Karpas-422 (cell line): ENCODE data around the gene VRK3. TPM values are rescaled to one million over a fixed set of nuclear protein-coding genes. Genes with fewer than 3 reads are reported as not detected.

Experiments used
- DNase-seq: peaks from one replicate; pipeline ENCODE4 v3.0.0-alpha.2; 2015
- H2AFZ ChIP-seq: fragments of 200-600 bp; sonication (generic); 2 replicates; pipeline ENCODE4 v1.6.1; 2014; ENCODE audit warnings: antibody characterized with exemption, low read length, mixed read lengths
- H3K27ac ChIP-seq: fragments of 200-600 bp; sonication (generic); 2 replicates; pipeline ENCODE4 v1.5.1; 2014; ENCODE audit warnings: mild to moderate bottlenecking, low read length, moderate library complexity
- H3K27me3 ChIP-seq: fragments of 200-600 bp; sonication (generic); 2 replicates; pipeline ENCODE4 v1.6.1; 2014; ENCODE audit warnings: low read length, mixed read lengths
- H3K36me3 ChIP-seq: fragments of 200-600 bp; sonication (generic); 2 replicates; pipeline ENCODE4 v1.6.1; 2014; ENCODE audit warnings: low read length, mixed read lengths; ENCODE audit not compliant: insufficient read depth
- H3K4me1 ChIP-seq: fragments of 200-600 bp; sonication (generic); 2 replicates; pipeline ENCODE4 v1.6.1; 2014; ENCODE audit warnings: mild to moderate bottlenecking, low read length, mixed read lengths
- H3K4me2 ChIP-seq: fragments of 200-600 bp; sonication (generic); 2 replicates; pipeline ENCODE4 v1.6.1; 2014; ENCODE audit warnings: low read length, low read depth, mild to moderate bottlenecking; ENCODE audit not compliant: poor library complexity, severe bottlenecking
- H3K4me3 ChIP-seq: fragments of 200-600 bp; sonication (generic); 2 replicates; pipeline ENCODE4 v1.5.1; 2014; ENCODE audit warnings: mild to moderate bottlenecking, antibody characterized with exemption, low read length, mixed read lengths
- H3K79me2 ChIP-seq: fragments of 200-600 bp; sonication (generic); 2 replicates; pipeline ENCODE4 v1.6.1; 2014; ENCODE audit warnings: mild to moderate bottlenecking, low read length, mixed read lengths
- H3K9ac ChIP-seq: fragments of 200-600 bp; sonication (generic); 2 replicates; pipeline ENCODE4 v1.6.0; 2014; ENCODE audit warnings: low read length
- H3K9me2 ChIP-seq: fragments of 200-600 bp; sonication (generic), shearing (Covaris generic); replicated peaks from 2 replicates; pipeline ENCODE4 v1.6.0; 2014; ENCODE audit warnings: mild to moderate bottlenecking, low read length, moderate library complexity; ENCODE audit not compliant: insufficient read depth
- H3K9me3 ChIP-seq: fragments of 300-700, 200-600 bp; sonication (generic); 2 replicates; pipeline ENCODE4 v1.6.1; 2014; ENCODE audit warnings: low read length, mixed read lengths
- H4K20me1 ChIP-seq: fragments of 200-600 bp; sonication (generic); 2 replicates; pipeline ENCODE4 v1.6.1; 2014; ENCODE audit warnings: mild to moderate bottlenecking, antibody characterized with exemption, low read length, low read depth; ENCODE audit not compliant: insufficient read depth
- total RNA-seq: library from RNA; depleted of rRNA; stranded (reverse); fragments of >200 nt; shearing (Covaris generic); gene quantifications from 2 replicates; pipeline ENCODE4 v1.2.3, GENCODE V29; 2014; ENCODE audit warnings: low replicate concordance

Gene VRK3
- total RNA-seq, 1 experiment from 2014 or later, result 75.9 TPM

DNA sequence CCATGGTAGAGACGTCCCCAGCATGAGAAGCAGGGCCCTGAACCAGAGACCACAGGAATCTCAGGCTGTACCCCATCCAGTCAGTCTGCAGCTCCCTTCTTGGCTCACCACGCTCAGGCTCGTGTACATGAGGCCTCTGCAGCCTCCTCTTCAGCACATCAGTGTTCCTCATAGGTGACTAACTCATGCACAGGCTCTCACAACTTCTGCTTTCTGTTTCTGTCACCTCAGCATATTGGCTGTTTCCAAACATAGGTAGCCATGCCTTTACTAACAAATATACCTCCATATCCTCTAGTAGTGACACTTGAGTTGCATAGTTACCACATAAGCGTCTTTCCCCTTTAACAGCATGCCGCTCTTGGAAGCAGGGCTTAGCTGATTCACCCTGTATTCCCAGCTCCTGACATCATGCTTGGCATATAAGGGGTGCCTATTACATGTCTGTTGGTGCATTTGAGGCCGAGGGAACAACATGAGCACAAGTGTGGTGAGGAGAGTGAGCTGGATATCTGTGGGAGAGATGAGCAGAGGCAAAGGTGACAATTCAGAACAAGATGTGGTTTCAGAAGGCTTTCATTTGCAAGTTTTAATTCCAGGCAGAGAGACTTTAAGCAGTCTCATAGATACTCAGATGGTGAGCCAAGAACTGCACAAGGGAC, 17.3 kb upstream of the VRK3 start:
- Histone ChIP-seq H3K79me2 (no peaks in the 10 kb centered on the region), H3K27ac (no peak overlapping the region), H3K4me3 (no peak overlapping the region), H2AFZ (no peak overlapping the region), H3K36me3 (peaks cover 90% of the 10 kb centered on the region), H3K9me2 (no peaks in the 10 kb centered on the region), H3K4me1 (no peaks in the 10 kb centered on the region), H3K4me2 (no peak overlapping the region), H3K9ac (no peak overlapping the region), H3K9me3 (peaks cover 47% of the 10 kb centered on the region), H3K27me3 (no peaks in the 10 kb centered on the region), H4K20me1 (no peaks in the 10 kb centered on the region)
- no peak for DNase-seq

DNA sequence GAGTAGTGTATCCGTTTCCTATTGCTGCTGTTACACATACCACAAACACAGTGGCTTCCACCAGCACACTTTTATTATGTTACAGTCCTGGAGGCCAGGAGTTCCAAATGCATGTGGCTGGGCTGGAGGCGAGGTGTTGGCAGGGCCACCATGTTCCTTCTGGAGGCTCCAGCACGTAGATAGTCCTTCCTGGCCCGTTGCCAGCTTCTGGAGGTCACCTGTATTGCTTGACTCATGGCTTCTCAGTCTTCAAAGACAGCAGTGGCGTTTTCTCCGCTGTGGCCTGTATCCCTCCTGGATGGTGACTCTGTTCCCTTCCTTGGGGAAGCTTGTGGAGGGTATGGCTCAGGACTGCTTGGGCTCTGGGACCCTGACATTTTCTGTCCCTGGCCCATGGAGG, 15.8 kb upstream of the VRK3 start:
- Histone ChIP-seq H3K27me3 (no peaks in the 10 kb centered on the region), H3K4me3 (no peak overlapping the region), H3K79me2 (peaks cover 10% of the 10 kb centered on the region), H3K27ac (no peak overlapping the region), H3K9ac (no peak overlapping the region), H2AFZ (no peak overlapping the region), H3K36me3 (peaks cover 86% of the 10 kb centered on the region), H3K9me2 (no peaks in the 10 kb centered on the region), H3K9me3 (peaks cover 34% of the 10 kb centered on the region), H3K4me1 (no peaks in the 10 kb centered on the region), H3K4me2 (no peak overlapping the region), H4K20me1 (no peaks in the 10 kb centered on the region)
- DNase-seq, result no peak

DNA sequence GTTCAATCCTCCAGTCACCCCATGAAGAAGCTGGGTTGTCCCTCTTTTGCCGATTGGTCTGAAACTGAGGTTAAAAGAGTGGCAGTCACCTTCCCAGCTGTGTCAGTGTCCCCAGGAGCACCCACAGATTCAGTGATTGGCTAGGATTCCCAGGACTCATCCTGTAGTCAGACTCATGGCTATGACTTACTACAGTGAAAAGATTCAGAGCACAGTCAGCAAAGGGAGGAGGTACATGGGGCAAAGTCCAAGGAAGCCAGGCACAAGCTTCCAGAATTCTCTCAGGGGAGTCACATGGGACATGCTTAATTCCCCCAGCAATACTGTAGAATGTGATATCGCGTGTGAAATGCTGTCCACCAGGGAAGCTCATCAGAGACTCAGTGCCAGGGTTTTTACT, 14.8 kb upstream of the VRK3 start:
- H3K9ac ChIP-seq, result no peak overlapping the region
- H3K4me3 ChIP-seq, result no peak overlapping the region
- no peaks in the 10 kb centered on the region for H3K4me1 ChIP-seq
- H3K27ac ChIP-seq, result no peak overlapping the region
- no peak for DNase-seq
- no peaks in the 10 kb centered on the region for H4K20me1 ChIP-seq
- peaks cover 25% of the 10 kb centered on the region for H3K9me3 ChIP-seq
- peaks cover 19% of the 10 kb centered on the region for H3K79me2 ChIP-seq
- no peaks in the 10 kb centered on the region for H3K27me3 ChIP-seq
- H3K4me2 ChIP-seq, result no peak overlapping the region
- no peak overlapping the region for H2AFZ ChIP-seq
- H3K9me2 ChIP-seq, result no peaks in the 10 kb centered on the region
- H3K36me3 ChIP-seq, result peaks cover 85% of the 10 kb centered on the region

DNA sequence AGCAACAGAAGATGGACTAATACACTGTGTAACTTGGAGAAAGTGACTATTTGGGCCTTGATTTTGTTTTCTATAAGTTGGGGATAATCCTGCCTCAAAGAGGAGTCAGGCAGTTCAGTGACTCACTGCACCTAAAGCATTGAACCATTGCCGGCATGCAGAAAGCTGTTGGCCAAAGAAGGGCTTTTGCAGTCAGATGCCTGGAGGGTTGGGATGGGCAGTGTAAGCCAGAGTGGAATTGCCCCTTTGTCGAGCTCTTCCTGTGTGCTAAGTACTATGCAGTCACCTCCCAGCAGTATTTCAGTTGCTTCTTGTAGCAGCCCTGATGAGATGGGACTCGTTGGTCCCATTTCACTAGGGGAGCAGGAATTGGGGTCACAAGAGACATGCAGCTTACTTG, 11.7 kb upstream of the VRK3 start:
- no peak overlapping the region for H3K9ac ChIP-seq
- no peak for DNase-seq

DNA sequence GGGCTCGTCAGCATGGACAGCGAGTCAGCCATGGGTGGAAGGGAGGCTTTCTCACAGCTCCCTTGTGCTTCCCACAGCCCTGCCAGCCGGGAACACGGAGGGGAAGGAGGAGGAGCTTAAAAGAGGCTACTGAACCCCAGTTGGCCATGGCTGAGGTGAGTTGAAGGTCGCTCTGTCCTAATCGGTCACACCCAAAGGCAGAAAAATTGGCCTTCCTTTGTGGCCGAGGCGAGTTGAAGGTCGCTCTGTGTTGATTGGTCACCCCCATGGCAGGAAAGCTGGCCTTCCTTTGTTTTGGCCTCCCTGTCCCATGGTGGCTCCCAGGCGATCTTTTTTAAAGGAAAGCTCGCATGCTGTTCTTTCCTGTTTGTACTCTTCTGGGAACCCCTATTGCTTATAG, 5.8 kb upstream of the VRK3 start:
- Histone ChIP-seq H3K27ac (no peak overlapping the region), H3K4me2 (no peak overlapping the region), H3K4me3 (no peak overlapping the region), H4K20me1 (no peaks in the 10 kb centered on the region), H3K4me1 (peaks cover 14% of the 10 kb centered on the region), H3K9me3 (no peaks in the 10 kb centered on the region), H3K36me3 (peaks cover 69% of the 10 kb centered on the region), H3K79me2 (peaks cover 93% of the 10 kb centered on the region), H2AFZ (no peak overlapping the region), H3K9me2 (no peaks in the 10 kb centered on the region), H3K9ac (no peak overlapping the region), H3K27me3 (no peaks in the 10 kb centered on the region)
- DNase-seq, result no peak

More for the DNA sequence above, 11.7 kb upstream of the VRK3 start:
- no peak overlapping the region for H3K27ac ChIP-seq
- H3K9me2 ChIP-seq, result no peaks in the 10 kb centered on the region
- peaks cover 87% of the 10 kb centered on the region for H3K36me3 ChIP-seq
- H3K4me1 ChIP-seq, result no peaks in the 10 kb centered on the region
- no peaks in the 10 kb centered on the region for H3K27me3 ChIP-seq
- no peak overlapping the region for H3K4me2 ChIP-seq
- H3K9me3 ChIP-seq, result peaks cover under 1% of the 10 kb centered on the region; the same call in 1 of the 2 replicates
- peaks cover 46% of the 10 kb centered on the region for H3K79me2 ChIP-seq
- no peaks in the 10 kb centered on the region for H4K20me1 ChIP-seq
- H2AFZ ChIP-seq, result no peak overlapping the region
- no peak overlapping the region for H3K4me3 ChIP-seq

DNA sequence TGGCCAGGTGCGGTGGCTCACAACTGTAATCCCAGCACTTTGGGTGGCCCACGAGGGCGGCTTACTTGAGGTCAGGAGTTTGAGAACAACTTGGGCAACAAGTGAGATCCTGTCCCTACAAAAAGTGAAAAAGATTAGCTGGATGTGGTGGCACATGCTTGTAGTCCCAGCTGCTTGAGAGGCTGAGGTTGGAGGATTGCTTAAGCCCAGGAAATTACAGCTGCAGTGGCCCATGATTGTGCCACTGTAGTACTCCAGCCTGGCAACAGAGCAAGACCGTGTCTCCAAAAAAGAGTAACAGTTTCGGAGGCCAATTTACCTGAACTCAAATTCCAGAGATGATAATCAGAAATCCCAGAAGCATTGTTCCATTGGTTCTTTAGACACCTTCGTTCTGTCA, 5.1 kb upstream of the VRK3 start:
- H3K9ac ChIP-seq, result no peak overlapping the region
- H3K36me3 ChIP-seq, result peaks cover 62% of the 10 kb centered on the region
- no peak overlapping the region for H3K4me2 ChIP-seq
- H3K9me3 ChIP-seq, result no peaks in the 10 kb centered on the region
- H4K20me1 ChIP-seq, result no peaks in the 10 kb centered on the region
- H3K27me3 ChIP-seq, result no peaks in the 10 kb centered on the region
- no peak overlapping the region for H3K4me3 ChIP-seq
- H3K79me2 ChIP-seq, result peaks cover 87% of the 10 kb centered on the region
- H2AFZ ChIP-seq, result no peak overlapping the region
- DNase-seq, result no peak
- peaks cover 16% of the 10 kb centered on the region for H3K4me1 ChIP-seq
- H3K27ac ChIP-seq, result no peak overlapping the region
- no peaks in the 10 kb centered on the region for H3K9me2 ChIP-seq

DNA sequence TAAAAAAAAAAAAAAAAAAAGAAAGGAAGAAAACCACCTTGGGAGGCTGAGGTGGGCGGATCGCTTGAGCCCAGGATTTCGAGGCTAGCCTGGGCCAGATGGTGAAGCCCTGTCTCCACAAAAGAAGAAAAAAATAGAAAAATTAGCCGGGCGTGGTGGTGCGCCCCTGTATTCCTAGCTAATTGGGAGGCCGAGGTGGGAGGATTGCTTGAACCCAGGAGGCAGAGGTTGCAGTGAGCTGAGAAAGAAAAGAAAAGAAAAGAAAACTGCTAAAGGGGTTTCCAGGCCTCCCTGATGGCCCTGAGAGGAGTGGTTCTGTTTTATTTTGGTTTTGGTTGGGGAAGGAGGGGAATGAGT, 1.4 kb upstream of the VRK3 start:
- Histone ChIP-seq H3K4me3 (peak overlapping the region; percentile 86), H3K79me2 (peaks cover 90% of the 10 kb centered on the region), H2AFZ (no peak overlapping the region), H3K36me3 (peaks cover 27% of the 10 kb centered on the region), H3K4me2 (peak overlapping the region; percentile 85), H4K20me1 (no peaks in the 10 kb centered on the region), H3K9me3 (no peaks in the 10 kb centered on the region), H3K9ac (peak overlapping the region; percentile 64), H3K27ac (no peak overlapping the region), H3K4me1 (peaks cover 29% of the 10 kb centered on the region), H3K27me3 (no peaks in the 10 kb centered on the region), H3K9me2 (no peaks in the 10 kb centered on the region)
- no peak for DNase-seq

DNA sequence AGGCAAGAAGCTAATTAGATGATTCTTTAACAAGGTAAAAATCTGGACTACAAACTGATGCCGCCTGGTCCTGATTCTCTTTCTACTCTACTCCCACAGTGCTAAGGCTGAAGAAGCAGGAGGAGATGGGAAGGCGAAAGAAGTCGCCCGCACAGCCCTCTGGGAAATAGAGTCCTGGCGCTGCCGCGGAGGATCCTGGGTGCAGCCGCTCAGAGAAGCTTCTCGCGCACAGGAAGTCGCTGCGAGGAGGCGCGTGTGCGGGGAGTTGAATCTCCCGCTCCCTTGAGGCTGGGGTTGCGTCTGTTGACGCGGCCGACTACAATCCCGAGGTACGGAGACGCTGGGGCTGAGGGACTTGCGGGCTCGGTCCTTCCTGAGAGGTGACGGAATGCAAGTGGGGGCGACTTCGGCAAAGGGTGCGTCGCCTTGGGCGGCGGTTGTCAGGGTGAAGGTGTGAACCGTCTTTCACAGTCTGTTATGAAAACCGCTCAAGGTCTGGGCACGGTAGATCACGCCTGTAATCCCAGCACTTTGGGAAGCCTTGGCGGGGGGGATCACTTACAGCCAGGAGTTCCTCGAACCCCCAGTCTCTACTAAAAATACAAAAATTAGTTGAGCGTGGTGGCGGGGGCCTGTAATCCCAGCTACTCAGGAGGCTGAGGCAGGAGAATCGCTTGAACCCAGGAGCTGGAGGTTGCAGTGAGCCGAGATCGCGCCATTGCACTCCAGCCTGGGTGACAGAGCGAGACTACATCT, 800 bp upstream of the VRK3 start, which contains the start of gene ZNF473:
Gene ZNF473, plus strand, starts transcription at position 212 of the 756 bp plus-strand sequence. CDS start 5,078 bp downstream, outside the sequence.
- peak; percentile 99 for DNase-seq
- H3K9me2 ChIP-seq, result no peaks in the 10 kb centered on the region

More for the DNA sequence above, 800 bp upstream of the VRK3 start, which contains the start of gene ZNF473:
- Histone ChIP-seq H3K27ac (peak within 1 kb of the TSS; percentile 26; the same call in 1 of the 2 replicates), H3K36me3 (peaks cover 22% of the 10 kb centered on the region), H3K9me3 (no peaks in the 10 kb centered on the region), H3K4me2 (peak within 1 kb of the TSS; percentile 85), H4K20me1 (no peaks in the 10 kb centered on the region), H3K4me1 (peaks cover 29% of the 10 kb centered on the region), H3K79me2 (peaks cover 90% of the 10 kb centered on the region), H3K9ac (peak within 1 kb of the TSS; percentile 82), H3K27me3 (no peaks in the 10 kb centered on the region), H2AFZ (peak within 1 kb of the TSS; percentile 90), H3K4me3 (peak within 1 kb of the TSS; percentile 86)
